Stimulated activated CD4-positive, alpha-beta T cell treated with anti-CD3 and anti-CD28 coated beads, Interleukin-1b, Interleukin-23, amount 100 ng/mL, for 4 hours (primary cell): ENCODE measurements around the gene UBE2D4.
"Not testable (repeated sequence)": the region's sequence is repeated elsewhere in the genome, so short reads cannot be mapped to it uniquely, and the experiment has no call there.

Experiments used
- DNase-seq, 2 donors: peaks; one replicate each; pipeline ENCODE4 v3.0.0-alpha.2; 2020; ENCODE audit warnings: low read depth in 2 of 2

UBE2D4 gene

DNA sequence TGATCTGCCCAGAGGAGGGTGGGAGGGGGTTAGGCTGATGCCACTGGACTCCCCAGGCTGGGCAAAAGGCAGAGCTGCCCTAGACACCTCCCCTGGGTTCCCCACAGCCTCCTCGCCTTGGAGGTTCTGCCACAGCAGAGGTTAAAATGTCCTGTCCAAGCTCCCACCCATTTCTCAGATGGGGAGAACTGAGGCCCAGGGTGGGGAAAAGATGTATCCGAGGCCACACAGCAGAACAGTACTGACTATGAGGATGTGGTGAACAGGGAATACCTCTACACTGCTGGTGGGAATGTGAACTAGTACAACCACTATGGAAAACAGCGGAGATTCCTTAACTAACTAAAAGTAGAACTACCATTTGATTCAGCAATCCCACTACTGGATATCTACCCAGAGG lies 40.2 kb downstream of the UBE2D4 start:
- not testable (repeated sequence) for DNase-seq

DNA sequence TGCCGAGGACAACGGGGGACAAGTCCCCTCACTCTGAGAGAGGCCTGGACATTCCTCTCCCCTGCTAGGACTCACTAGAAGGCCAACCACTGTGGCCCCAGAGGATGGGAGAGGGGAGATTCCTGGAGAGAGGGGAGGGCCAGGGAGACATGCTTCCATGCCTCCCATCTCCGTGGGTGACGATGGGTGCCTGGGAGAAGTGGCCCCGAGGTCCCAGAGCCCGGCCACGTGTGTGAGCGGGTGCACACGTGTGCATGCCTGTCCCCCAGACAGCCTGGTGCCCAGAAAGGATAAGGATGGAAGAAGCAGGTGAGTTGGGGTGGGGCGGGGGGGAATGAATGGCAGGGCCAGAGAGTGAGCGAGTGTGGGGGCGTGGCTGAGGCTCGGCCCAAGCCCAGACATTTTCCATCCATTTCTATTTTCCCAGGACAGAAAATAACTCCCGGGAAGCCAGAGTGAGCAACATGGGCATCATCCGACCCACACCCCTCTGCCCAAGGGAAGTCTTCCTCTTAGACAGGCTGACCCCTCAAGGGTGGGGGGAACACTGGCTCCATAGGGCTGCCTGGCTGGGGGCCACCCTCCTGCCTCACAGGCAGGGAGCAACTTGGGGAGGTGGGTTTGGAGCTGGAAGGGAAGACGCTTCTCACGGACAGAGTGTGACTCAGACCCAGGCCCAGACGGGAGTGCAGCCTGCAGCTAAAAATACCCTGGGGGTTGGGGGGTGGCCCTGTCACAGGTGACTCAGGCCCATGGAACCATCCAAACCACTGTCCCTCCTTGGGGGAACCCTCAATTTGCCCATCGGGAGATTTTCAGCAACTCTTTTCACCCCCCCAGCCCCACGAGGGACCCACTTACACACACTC lies 42.2 kb downstream of the UBE2D4 start:
- DNase-seq: not testable (repeated sequence)

DNA sequence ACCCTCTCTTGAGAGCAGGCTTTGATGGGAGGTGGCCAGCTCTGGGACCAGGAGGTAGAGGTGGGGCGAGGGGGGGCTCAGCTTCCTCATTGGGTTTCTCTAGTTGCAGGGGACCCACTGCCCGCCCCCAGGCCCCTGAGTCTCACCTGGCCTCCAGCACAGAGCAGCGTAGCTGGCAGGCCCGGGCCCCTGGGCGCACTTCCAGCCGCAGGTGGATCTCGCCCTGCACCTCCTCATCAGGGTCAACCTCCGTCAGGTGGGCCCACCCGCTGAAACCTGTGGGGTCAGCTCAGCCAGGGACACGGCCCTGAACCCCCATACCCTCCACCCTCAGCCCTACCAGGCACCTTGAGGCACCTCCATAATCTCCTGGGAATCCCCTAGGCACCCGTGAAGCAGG lies 43.4 kb downstream of the UBE2D4 start:
- not testable (repeated sequence) for DNase-seq

DNA sequence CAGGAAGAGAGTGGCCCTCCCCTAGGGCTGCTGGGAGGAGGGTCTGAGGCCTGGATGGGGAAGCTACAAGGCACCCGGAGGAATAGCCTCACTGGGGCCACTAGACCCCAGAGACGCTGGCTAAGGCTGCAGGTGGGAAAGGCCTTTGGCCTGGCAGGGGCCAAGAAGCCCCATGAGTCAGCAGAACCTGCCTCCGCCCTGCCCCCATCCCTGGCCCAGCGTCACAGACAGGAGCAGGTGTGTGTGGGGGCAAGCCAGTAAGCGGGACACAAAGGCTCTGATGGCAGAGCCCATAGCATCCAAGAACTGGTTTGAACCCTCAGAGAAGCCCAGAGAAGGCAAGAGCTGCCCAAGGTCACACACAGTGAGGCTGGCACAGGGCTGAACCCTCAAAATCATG lies 44.5 kb downstream of the UBE2D4 start:
- not testable (repeated sequence) for DNase-seq

DNA sequence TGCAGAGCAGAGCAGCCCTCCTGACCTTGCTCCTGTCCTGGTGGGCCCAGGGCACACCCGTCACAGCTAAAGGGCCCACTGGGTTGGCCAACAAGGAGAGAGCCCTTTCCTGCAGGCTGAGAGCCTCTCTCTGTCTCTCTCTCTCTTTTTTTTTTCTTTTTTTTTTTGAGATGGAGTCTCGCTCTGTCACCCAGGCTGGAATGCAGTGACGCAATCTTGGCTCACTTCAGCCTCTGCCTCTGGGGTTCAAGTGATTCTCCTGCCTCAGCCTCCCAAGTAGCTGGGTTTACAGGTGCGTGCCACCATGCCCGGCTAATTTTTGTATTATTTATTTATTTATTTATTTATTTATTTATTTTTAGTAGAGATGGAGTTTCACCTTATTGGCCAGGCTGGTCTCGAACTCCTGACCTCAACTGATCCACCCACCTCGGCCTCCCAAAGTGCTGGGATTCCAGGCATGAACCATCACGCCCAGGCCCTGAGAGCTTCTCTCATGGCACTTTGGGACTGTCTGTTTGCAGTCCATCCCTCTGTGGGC lies 47.9 kb downstream of the UBE2D4 start:
- not testable (repeated sequence) for DNase-seq

DNA sequence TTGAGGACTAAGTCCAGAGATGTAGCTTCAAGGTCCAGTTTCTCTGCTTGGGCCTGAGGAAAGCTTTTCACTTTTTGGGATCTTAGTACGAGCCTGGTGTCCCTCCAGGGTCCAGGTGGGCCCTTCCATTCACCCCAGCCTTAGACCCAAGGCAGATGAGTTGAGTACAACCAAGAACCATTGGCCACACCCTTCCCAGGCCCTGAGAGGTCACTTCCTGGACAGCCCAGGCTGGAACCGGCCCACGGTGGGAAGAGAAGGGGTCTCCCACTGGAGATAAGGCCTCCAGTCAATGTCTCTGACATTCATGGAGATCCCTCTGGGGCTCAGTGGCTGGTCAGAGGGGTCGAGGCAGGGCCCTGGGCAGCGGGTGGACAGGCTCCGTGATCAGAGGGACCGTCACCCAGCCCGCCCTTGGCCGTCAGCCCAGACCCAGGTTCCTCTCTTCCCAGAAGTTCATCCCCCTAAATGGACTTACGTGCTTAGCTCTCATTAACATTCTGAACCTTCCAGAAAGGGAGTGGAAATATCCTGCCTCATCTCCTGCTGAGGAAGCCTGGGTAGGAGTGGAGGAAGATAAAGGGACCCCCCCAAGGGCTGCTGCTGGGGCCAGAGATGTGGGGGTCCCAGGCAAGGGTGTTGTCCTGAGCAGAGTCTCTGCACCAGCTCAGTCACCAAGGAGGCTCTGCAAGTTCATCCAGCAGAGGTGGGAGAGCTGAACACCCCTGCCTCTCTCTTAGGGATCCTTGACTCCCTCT lies 48.7 kb downstream of the UBE2D4 start:
- DNase-seq: not testable (repeated sequence)

DNA sequence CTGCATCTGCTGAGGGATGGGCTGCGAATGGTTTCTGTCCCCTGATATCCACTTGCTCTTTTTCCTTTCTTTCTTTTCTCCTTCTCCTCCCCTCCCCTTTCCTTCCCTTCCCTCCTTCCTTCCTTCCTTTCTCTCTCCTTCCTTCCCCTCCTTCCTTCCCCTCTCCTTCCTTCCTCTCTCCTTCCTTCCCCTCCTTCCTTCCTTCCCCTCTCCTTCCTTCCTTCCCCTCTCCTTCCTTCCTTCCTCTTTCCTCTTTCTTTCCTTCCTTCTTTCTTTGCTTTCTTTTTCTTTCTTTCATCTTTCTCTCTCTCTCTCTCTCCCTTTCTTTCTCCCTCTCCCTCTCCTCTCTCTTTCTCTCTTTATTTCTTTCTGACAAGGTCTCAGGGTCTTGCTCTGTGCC lies 51.3 kb downstream of the UBE2D4 start:
- DNase-seq: no peak

DNA sequence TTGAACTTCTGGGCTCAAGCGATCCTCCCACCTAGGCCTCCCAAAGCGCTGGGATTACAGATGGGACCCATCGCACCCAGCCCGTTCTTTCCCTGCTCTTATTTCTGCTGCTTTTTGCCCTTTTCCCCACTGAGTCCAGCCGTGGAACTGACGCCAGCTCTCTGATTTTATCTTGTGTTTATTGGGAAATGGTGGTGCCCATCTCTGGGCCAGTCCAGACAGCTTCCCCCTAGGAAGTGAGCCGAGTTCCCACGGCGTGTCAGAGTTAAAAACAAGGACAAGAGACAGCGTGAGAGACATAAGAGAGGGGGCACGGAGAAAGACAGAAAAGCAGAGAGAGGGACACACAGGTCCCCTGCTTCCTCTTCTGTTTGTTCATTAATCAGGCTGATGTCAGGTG lies 51.9 kb downstream of the UBE2D4 start:
- DNase-seq: not testable (repeated sequence)

DNA sequence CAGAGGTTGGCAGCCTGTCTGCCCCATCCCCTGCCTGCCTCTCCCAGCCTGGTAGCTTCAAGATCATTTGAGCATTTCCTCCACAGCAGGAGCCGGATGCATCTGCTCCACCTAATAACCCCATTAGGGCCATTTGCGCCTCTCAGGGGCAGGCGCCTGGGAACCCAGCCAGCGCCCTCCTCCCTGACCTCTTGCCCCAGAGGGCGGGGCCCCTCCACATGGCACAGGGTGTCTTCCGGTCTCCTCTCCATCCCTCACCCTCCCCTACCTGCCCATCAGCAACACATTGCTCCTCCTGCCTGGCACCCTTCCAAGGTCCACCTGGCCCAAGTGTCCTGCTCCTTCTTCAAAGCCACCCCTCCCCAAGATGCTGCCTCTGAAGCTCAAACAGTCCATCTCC lies 56.6 kb downstream of the UBE2D4 start:
- not testable (repeated sequence) for DNase-seq

DNA sequence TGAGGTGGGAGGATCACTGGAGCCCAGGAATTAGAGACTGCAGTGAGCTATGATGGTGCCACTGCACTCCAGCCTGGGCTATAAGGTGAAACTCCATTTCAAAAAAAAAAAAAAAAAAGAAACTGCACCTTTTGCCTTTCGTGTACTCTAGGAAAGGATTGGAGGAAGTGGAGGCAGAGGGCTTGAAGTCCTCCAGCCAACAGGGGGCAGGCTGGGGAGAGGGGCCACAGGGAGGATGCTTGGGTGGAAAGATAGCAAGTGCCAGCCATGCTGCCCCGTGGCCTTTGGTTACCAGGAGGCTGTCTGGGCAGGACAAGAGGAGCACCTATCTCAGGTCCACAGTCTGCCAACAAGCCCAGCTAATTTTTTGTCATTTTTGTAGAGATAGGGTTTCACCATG lies 57.5 kb downstream of the UBE2D4 start:
- DNase-seq: not testable (repeated sequence)

DNA sequence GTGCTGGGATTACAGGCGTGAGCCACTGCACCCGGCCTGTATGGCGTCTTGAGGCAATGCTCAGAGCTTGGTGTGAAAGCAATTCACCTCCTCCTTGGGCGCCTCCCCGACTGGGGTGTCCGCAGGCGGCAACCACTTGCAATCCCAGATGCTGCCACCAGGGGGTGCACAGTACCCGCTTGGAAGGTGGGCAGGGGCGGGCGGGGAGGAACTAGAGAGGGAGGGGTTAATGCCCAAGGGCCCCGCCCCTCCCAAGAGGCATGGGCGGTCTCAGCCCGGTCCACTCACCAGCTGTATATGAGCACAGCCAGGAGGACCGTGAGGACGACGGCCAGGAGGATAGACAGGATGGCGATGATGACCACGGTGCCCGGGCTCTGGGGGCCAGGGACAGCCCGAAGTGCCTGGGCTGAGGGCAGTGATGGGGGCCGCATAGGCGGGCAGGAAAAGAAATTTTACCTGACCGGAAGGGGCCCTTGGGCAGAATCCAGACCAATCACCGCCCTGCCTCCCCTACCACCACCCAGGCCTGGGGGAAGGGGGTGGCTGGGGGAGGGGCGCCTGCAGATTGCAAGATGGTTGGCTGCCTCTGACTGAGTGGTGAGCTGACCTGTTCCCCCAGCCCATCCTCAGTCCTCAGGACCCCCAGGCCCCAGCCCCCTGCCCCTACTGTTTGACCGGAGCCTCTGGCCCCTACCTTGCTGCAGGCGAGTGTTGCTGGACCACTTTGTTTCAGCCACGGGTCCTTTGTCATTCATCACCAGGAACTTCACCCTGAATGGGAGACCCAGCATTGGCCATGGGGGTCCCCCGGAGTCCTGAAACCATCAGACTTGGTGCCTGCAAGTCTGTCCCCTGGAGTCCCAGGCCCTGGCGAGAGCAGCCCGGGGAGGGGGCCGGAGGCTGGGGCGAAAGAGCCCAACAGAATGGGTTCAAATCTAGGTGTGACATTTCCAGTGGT lies 59.9 kb downstream of the UBE2D4 start:
- DNase-seq: peak; percentile 80 to 81

DNA sequence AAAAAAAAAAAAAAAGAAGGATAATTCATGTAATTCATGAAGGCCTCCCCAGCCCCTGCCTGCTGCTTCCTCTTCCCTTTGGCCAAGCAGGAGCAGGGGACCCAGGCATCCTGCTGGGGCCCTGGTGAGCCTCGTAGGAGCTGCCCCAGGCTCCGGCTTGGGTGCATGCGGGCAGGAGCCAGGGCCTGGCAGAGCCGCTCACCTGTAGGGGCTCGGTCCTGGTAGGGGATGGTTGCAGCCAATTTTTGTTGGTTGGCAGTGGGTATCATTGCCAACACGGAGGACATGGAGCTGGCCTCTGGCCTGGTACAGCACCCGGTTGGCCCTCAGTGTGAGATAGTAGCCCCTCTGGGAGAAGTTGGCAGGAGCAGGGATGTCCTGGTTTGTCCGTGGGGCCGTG lies 61.2 kb downstream of the UBE2D4 start:
- not testable (repeated sequence) for DNase-seq

DNA sequence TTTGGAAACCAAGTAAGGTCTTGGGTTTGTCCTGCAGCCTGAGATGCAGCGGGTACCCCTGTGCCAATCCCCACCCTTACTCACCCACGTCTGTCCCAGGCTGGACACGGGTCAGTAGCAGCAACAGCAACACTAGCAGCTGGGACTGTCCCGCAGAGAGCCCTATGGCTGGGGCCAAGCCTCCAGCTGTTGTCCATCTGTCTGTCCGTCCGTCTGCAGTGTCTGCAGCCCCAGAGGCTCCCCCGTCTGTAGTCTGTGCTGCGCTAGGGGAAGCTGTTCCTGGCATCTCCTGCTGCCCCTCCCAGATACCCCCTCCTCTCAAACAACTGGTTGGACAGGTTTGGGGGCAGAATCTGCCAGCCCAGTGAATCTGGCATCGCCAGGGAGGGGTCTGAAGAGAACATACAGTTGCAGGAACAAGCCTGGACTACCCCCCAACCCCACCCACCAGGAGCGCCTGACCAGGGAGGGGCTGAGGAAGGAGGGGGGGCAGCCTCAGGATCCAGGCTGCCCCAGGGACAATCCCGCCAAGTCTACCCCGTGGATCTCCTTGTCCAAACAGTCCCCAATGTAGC lies 63.9 kb downstream of the UBE2D4 start:
- DNase-seq: not testable (repeated sequence)

DNA sequence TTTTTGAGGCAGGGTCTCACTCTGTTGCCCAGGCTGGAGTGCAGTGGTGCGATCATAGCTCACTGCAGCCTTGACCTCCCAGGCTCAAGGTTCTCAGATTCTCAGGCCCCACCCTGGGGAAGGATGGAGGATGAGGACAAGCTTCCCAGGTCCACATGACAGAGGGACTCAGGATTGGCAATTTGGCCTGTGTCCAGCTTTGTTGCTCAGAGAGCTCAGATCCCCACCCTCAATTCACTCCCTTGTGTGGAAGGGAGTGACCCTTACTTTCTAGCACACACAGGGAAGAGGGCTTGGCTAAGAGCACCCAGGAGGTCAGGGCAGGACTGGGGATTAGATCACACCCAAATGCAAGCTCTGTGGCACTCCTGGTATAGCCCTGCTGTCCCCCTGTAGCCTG lies 64.6 kb downstream of the UBE2D4 start:
- DNase-seq: not testable (repeated sequence)

DNA sequence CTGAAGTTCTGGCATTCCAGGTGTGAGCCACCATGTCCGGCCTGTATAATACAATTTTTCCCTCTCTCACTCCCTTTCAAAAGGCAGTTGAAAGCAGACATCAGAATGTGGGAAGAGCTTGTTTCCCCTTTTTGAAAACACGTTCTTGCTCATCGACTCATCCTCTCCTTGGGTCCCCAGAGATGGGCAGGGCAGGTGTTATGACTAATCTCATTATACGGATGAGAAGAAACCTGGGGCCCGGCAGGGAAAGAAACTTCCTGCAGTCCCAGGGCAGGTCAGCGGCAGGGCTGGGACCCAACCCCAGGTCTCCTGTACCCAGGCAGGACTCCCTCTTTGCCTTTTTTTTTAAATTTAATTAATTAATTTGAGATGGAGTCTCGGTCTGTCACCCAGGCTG lies 66.7 kb downstream of the UBE2D4 start:
- not testable (repeated sequence) for DNase-seq

DNA sequence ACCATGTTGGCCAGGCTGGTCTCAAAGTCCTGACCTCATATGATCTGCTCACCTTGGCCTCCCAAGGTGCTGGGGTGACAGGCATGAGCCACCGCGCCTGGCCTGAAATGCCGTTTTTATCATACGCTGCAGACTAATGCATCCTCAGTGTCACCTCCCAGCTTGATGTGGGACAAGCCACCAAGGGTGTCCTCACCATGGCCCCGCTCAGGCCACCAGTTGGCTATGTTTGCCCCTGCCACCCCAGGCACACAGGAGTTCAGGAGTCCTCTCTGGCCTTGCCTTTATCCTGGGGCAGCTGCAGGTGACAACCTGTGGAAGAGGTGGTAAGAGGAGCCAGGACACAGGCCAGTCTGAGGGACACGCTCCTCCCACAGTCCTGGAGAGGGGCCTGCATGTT lies 68.4 kb downstream of the UBE2D4 start:
- DNase-seq: not testable (repeated sequence)

DNA sequence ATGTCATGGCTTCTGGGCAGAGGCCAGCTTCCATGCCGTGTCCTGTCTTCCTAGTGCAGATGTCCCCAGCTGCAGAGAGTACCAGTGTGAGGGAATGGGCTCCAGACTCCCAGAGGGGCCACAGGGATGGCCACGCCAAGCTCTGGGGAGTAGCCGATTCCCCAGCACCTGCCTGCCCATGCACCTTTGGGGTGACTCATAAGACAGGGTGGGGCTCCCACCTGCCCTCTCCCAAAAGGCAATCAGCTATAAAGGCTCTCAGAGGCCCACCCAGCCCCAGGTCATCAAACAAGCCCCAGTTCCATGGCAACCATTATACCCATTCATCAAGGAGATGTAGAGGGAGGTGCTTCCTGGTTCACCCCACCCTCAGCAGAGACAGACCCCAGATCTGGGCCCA lies 71.3 kb downstream of the UBE2D4 start, which contains the start of gene SPDYE1:
TSS of gene SPDYE1 (plus strand) at position 366 of the 400 bp plus-strand sequence. CDS start 2,053 bp downstream, outside the sequence.
- DNase-seq: not testable (repeated sequence)
